Stimulated activated CD4-positive, alpha-beta T cell treated with anti-CD3 and anti-CD28 coated beads, TNF-alpha, amount 100 ng/mL, for 48 hours (primary cell): Measurements from ENCODE around the gene GNL2.
A peak's percentile ranks its signal among the peaks of the same experiment; 100 is the strongest.
"Not testable (repeated sequence)": the region's sequence is repeated elsewhere in the genome, so short reads cannot be mapped to it uniquely, and the experiment has no call there.

Source experiments
- DNase-seq, 3 donors: peaks; one replicate each; pipeline ENCODE4 v3.0.0-alpha.2; 2020; ENCODE audit warnings: low read depth in 3 of 3

Gene GNL2

DNA sequence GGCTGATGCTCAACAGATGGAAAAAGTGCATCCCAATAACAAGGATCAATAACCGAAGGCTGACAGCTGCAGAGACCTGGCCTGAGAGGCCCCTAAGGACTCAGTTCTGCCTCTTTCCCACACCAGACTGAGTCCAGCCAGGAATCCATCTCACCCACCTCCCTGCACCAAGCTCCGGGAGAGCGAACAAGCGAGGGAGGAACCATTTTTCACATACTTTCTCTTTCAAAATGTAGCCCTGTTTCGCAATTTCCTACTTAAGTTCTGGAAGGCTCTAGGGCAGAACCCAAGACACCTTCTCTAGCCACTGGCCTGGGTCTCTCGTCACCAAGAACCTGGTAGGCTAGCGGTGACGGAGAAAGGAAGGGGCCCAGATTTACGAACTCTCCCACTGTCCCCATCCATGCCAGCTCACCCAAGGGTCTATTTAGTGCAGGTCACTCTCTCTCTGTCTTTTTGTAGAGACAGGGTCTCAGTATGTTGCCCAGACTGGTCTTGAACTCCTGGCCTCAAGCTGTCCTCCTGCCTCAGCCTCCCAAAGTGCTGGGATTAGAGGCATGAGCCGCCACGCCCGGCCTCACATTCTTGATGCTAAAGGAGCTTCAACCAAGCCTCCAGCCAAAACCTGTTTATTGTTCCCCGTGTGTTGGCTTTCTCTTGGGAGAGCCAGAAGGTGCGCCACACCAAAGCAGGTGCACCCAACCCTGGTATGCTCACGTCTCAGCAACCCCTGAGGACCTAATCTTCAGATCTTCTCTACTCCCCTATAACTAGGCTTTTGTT lies 10.9 kb upstream of the GNL2 start:
- DNase-seq, result no peak

DNA sequence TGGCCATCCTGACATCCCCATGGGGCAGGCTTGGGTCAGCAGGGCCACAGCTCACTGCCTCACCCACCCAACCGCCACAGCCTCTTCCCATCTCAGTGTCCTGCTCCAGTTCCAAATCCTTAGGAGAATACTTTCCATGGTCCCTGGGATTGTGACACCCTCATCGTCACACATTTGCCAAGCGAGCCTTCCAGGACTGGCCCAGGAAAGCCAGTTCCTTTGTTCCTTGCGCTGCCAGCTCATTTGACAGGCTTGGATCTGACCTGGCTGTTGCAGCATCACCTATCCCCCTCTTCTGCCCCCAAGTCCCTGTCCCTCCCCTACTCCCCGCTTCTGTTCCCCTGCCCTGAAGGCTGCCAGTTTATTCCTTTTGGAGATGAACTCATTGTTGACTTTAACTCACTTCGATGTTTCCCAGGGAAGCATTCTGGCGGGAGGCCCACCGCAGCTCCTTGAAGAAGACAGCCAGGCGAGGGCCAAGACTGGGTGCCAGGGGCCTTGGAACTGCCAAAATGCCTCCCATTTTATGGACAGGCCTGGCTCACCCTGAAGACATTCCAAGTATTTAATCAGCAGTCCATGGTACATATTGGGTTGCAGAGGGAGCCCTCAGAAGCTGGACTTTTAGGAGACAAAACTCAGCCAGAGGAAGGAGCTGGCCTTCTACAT lies 10.2 kb upstream of the GNL2 start:
- no peak for DNase-seq

DNA sequence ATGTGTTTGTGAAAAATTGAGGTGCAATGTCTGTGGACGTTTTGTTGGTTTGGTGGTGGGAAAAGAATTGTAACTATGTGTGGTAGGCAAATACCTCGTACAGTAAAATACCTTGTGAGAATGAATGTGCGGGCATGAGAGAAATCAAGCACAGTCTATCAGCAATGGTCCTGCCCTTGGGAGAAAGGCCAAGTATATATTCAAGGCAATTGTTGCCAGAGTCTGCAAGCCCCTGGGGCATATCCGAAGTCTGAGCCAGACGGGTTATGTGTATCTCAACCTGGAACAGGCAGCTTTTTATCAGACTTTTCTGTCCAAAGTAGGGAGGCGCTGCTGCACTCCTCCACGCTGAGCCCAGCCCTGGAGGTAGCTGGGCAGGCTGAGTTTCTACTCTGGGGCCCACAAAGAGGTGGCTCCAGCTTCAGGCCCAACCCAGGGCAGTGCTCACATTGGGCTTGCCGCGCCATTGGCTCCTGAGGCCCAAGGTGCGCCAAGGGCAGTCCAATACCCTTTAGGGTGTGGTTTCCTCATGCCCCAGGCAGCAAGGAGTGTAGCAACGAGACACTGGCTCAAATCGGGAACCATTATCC lies 9.4 kb upstream of the GNL2 start:
- no peak for DNase-seq

- peak in 1 of 3 donors; percentile 16 for DNase-seq
Observed at GRCh38 chr1:37602750-37603694, 7.3 kb upstream of the GNL2 start.

DNA sequence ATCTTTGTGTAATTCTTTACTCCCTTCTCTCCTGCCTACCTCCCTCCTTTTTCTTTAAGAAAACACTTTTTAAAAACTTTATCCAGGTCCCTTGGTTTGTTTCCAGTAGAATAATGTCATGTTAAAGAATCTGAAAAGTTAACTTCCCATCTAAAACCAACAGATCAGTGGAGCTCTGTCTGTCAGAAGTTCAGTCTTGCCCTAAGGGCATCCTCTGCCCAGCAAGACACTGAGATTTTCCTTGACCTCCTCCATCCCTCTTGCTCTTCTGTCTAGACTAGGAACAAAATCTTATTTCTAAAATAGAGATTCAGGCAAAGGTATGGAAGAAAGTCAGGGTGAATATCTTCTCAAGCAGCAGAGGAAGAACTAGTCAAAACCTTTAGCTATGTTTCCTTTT lies 5.7 kb upstream of the GNL2 start:
- no peak for DNase-seq

GRCh38 chr1:37599940-37600339 lies 4.2 kb upstream of the GNL2 start:
- DNase-seq, result no peak

DNA sequence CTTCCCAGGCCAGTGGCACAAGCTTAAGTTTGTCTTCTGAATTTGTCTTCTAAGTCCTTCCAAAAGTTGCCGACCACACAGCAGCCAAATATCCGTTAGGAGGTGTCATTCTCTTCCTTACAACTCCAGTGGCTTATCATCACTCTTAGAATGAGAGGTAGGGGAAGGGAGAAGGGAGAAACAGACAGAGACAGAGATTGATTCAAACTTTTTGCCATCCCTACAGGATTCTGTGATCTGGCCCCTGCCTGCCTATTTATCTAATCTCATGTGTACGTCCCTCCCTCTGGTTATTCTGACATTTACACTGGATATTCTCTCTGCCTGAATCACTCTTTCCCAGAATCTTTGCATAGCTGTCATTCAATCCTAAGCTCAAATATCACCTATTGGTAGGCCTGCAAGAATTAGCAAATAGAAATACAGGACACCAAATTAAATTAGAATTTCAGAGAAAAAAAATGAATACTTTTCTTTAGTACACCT lies 488 bp upstream of the GNL2 start:
- DNase-seq, result no peak

- DNase-seq, result no peak
Observed at GRCh38 chr1:37593726-37594125, 2.0 kb downstream of the GNL2 start.

DNA sequence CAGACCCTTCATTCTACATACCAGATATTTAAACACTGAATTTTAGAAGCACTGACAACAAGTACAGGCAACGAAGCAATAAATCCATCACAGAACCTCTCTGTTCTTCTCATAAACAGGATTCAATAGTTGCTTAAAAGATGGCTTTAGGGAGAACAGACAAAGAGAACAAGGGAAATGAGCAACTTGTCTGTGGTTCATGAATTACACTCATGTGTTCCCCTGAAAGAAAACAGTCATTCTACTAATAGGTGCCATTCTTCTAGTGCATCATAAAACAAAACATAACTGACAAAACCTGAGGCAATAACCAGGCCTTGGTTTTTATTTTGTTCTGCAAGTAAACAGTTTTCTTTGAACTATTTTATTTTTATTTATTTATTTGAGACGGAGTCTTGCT lies 6.8 kb downstream of the GNL2 start:
- no peak for DNase-seq

DNA sequence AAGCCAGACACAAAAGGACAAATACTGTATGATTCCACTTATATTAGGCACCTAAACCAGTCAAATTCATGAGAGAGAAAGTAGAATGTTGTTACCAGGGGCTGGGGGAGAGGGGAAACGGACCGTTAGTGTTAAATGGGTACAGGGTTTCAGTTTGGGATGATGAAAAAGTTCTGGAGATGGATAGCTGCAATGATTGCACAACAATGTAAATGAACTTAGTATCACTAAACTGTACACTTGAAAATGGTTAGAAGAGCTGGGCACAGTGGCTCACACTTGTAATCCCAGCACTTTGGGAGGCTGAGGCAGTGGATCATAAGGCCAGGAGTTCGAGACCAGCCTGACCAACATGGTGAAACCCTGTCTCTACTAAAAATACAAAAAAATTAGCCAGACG lies 11.2 kb downstream of the GNL2 start:
- DNase-seq, result not testable (repeated sequence)

GRCh38 chr1:37575692-37576091 lies 20.0 kb downstream of the GNL2 start:
- DNase-seq, result no peak

DNA sequence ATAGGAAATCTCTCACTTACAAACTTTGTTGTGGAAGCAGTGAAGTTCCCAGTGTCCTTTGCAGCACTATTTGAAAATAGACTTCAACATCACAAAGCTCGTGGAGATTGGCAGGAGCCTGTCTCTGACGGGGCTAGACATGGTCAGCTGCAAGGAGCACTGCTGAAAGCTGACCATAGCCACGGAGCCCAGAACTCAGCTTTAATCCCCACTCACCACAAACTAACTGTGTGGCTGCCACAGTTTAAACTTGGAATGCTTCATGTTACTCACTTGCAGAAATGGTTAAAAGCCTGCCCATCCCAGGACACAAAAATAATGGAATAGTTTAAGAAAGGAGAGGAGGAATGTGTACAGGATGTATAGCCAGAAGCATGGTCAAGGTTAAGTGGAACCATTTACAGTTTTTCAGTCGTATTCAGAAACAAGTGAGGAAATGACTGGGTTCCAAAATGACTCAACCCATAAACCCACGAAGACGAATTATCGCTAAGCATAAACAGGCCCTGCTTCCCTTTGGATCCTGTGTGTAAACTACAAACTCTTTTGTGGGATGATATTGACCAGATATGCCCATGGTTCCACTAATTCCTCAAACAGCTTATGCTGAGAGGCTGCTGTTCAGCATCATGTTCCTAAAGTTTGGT lies 20.8 kb downstream of the GNL2 start:
- no peak for DNase-seq

DNA sequence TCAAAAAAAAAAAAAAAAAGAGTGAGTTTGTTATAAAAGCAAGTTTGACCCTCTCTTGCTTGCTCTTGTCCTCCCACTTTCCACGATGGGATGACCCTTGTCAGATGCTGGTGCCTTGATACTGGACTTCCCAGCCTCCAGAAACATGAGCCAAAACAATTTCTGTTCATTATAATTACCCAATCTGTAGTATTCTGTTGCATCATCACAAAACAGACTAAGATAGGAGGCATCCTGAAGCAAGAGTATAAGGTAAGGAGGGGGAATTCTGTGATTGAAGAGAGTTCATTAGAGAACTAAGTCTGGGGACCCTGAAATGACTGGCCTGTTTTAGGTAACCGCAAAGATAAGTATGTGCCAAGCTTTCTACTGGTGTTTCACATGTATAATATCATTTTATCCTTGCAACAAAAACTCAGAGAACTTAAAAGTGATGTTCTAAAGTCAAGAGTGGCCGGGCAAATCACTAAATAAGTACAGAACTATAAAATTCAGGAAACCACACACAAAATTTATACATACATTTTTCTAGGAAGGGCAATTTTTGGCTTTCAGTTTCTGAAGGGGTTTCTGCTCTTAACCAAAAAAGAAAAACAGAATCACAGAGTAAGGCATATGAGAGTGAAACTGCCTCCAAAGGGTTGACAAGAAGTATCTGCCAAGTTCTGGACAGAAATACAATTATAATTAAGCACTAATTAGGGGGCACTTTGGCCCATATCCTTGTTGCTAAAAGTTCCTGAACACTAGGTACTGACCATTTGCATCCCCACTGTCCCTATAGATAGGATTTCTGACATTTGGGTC lies 25.0 kb downstream of the GNL2 start:
- no peak for DNase-seq

DNA sequence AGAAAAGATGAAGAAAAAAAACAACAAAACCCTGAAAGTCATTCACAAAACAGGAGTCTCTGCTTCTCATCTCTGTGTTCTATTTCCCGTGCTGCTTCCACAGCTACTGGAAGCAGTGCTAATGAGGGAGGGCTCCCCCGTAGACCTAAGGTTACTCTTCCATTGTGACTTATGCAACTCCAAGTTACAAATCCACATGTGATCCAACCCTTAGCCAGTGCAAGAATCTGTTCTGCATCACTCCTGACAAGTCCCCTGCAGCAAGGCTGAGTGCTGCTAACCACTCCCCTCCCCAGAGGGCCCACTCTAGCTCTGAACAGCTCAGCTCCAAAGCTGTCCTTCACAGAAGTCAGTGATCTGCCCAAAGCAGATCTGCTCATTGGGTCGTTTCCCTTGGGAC lies 28.7 kb downstream of the GNL2 start:
- DNase-seq, result no peak

GRCh38 chr1:37564892-37565291 lies 30.8 kb downstream of the GNL2 start:
- no peak for DNase-seq

GRCh38 chr1:37562984-37563383 lies 32.8 kb downstream of the GNL2 start:
- DNase-seq, result no peak

GRCh38 chr1:37561133-37562132 lies 34.3 kb downstream of the GNL2 start:
- DNase-seq, result peak in 1 of 3 donors; percentile 31

DNA sequence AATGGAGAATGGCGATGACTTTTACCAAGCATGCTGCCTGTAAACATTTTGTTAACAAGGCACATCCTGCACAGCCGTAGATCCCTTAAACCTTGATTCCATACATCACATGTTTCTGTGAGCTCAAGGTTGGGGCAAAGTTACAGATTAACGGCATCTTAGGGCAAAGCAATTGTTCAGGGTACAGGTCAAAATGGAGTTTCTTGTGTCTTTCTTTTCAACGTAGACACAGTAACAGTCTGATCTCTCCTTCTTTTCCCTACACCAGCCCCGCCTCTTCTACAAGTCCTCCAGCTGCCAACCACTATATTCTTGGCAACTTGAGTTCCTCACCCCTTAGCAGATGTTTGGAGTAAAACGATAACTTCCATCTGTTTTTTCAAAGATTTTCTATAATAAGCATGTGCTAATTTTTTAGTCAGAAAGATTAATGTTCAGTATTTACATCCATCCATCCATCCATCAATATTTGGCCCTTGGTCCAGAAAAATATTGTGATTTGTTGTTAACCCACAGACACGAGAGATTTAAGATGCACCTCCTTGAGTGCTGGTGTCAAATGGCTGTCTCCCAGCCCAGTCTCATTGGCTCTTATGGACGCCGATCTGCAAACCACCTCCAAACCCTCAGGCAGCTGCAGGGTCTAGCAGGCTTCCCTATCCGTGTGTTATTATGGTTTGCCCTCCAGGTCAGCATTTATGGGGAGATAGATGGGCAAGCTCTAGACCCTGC lies 35.2 kb downstream of the GNL2 start:
- no peak for DNase-seq
